Stimulated activated CD8-positive, alpha-beta memory T cell treated with anti-CD3 and anti-CD28 coated beads, Interleukin-7, amount 100 ng/mL, for 48 hours (primary cell): ENCODE measurements around the gene IL26.

Experiments
- DNase-seq, 2 donors: peaks; one replicate each; pipeline ENCODE4 v3.0.0-alpha.2; 2020; ENCODE audit warnings: low read depth in 1 of 2; ENCODE audit errors: extremely low read depth in 1 of 2

Gene IL26, protein sequence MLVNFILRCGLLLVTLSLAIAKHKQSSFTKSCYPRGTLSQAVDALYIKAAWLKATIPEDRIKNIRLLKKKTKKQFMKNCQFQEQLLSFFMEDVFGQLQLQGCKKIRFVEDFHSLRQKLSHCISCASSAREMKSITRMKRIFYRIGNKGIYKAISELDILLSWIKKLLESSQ

DNA sequence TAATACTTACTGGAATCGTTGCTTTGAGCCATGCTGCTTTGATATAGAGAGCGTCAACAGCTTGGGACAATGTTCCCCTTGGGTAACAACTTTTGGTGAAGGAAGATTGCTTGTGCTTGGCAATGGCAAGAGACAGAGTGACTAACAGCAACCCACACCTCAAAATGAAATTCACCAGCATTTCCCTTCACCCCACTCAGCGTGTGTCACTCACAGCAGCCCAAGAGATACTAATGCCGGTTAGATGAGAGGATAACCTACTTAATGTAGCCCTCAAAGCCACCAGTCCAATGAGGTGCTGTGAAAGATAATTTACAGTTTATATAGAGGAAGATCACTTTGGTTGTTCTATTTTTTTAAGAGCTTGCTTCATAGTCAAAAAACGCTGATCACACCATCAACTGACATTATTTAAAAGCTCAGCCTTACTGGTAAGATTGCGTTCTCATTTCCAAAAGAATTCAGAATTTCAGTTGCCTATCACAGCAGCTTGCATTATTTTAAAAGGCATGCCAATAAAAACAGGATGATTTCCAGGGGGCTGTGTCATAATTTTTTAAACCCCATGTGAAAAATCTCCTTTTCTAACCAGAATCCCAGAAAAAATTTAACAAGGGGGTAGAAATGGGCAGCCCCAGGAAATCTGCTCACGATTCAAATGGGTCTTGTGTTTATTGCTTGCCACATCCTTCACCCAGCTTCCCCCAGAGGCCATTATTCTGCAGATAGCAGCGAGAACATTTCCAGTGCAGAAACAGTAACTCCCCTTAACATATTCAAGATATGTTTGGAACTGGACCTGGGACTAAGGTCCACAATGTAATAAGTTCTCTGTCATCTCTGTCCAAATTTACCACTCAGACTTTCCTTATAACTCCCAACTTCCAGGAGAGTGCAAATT, at the start of gene IL26:
TSS of gene IL26 (minus strand) at position 235 of the 901 bp plus-strand sequence. CDS start at position 181, 54 bp downstream.
- no peak for DNase-seq

DNA sequence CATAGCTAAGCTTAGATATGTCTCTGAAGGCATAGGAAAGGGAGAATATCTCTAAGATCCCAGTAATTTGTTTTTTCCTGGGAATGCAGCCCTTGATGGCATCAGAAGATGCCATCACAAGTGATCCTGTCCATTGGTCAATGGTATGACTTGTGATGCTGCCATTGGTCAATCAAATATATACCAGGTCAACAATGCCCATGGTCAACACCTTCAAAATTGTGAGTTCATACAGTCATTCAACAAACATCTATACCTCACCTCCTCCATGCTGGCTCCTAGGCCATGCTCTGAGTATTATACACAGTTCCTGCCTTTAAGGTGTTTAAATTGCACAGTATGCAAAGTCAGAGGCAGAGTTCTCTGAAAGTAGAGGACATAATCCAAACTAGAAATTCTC, 47.1 kb upstream of the IL26 start:
- no peak for DNase-seq

DNA sequence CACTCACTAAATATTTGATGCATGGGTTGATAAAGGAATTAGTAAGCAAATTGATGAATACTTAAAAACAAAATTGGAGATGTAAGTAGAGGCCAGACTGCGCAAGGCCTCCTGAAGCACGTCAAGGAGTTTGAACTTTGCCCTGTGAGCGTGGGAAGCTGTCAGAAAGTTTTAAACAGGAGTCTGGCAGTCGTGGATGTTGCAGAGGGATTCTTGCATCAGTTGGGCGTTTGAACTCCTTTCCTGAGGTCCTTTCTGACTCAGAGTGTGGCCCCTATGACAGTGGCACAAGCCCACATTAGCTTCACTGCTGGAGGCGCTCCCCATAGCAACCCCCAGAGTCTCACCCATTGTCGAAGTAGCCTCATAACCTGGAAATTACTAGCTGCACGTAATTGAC, 45.7 kb upstream of the IL26 start:
- DNase-seq: no peak

DNA sequence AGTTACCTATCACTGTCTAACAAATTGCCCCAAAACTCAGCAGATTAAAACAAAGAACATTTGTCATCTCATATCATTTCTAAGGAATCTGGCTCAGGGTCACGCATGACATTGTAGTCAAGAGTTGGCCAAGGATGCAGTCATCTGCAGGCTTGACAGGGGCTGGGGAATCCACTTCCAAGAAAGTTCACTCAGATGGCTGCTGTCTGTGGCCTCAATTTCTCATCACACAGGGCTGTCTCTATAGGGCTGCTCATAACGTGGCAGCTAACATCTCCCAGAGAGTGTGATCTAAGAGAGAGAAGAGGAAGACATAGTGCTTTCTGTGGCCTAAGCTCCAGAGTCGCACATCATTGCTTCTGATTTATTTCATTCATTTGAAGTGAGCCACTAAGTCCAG, 44.7 kb upstream of the IL26 start:
- no peak for DNase-seq

DNA sequence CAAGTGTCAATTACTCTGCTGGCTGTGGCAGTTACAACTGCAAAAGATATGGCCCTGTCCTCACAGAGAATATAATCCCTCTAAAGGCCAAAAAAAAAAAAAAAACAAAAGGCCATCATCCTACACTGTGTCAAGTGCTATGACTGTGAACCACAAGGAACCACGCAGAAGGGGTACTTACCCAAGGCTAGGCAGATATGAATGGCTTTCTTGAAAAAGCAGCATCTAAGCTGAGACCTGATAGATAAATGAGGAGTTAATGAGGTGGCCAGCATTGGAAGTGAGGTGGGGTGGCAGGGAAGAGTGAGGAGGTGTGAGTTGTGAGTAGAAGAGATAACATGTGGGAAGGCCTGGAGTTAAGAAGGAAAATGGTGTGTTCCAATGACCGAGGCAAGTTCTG, 44.2 kb upstream of the IL26 start:
- DNase-seq: no peak

DNA sequence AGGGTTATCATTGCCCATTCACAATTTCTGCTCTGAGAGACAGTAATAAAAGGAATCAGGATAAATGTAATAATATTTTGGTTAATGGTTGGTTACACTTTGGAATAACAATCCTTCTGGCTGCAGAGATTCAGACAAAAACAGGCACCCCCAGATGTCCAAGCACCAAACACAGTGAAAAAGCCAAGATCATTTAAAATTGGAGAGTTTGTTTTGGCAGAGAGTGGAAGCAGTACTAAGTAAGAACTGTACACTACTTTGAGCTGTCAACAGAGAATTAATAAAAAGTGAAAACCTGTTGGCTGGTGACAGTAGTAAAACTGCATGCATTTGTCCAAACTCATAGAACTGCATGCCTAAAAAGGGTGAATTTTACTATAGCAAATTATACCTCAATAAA, 43.4 kb upstream of the IL26 start:
- DNase-seq: no peak

DNA sequence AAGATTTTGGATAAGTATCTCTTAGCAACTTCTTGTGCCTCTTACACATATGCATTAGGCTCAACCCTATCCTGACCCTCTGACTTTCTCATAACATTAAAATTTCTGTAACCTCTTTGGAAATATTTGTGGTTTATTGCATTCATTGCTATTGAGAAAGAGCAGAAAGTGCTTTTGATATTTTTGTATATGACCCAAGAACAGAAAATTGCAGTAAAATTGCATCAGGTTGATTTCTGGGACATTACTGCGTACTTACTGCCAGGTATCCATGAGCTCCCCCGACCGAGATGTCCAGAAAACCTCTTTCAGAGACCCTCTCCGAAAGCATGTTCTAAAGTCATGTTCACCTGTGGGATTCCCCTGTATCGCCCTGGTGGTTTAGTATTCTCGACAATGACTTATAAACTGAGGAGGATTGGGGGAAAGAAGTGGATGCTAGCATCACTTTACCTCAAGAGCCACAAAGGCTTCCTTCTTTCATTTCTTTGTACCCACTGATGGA, 42.3 kb upstream of the IL26 start:
- no peak for DNase-seq

DNA sequence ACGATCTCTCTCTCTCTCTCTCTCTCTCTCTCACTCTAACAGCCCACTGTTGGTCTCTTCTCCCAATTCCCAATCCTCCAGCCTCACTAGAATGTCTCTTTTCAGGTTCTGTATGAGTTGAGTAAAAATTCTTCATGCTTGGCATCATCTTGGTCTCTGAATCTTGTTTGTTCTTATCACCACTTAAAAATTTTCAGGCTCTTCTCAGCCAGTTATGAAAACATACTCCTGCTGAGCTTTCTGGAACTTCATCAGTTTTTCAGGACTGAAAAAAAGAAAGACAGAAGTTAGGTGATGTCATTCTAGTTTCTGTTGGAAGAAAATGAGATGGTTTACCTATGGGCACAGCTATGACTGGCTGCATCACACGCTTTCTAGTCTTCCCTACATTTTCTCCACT, 39.2 kb upstream of the IL26 start:
- no peak for DNase-seq

DNA sequence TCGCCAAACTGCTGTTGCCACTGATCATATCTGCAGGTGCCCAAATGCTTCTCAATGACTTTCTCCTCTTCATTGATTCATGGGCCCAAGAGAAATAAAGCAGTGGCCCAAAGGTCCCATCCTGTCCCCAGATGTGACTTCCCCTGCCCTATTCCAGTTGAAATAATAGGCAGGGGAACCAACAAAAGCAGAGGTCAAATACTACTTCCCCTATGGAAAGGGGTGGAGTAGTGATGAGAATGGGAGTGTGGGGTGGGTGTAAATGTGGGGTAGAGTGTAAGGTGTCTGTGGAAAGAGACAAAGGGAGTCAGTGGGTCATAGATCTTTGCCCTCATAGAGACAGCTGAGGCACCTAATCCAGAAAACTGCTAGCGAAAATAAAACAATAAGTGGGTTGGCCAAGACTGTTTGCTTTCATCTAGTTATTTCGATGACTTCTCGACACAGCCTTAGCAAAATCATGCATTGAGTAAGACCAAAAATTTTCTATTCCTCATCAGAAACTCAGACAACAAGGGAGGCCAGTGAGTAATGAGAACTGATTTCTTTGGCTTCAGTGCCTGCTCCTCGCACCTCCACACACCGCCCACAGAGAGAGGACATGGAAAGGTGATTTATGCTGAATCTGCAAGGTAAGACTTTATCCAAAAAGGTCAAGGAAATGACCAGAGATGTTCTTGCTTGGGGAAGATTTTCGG, 38.7 kb upstream of the IL26 start:
- no peak for DNase-seq

DNA sequence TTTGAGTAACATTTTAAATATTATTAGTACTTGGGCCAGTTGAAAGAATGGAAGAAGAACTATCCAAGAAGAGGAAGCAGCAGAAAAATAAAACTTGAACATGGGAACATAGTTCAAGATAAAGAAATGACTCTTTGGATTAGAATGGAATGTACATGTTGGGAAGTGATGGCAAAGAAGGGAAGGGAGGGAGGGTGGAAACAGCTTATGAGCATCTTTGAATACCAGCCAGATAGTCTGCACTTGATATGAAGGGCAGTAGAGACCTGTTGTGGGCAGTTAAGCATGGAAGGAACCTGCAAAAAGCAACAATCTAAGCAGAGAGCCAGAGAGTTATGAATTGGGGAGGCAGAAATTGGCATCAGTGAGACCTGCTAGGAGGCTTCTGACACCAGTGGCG, 37.8 kb upstream of the IL26 start:
- DNase-seq: no peak

DNA sequence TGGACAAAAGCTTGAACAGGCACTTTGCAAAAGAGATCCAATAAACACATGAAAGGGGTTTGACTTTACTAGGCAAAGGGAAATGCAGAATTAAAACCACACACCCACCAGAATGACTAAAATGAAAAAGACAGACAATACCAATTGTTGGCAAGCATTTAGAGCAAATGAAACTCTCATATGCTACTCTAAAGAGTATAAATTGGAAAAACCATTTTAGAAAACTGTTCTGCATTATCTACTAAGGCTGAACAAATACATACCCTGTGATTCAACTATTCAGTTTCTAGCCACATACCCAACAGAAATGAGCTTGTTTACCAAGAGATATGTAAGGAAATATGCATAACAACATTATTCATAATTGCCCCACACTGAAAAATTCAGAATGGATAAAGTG, 36.3 kb upstream of the IL26 start:
- DNase-seq: no peak

DNA sequence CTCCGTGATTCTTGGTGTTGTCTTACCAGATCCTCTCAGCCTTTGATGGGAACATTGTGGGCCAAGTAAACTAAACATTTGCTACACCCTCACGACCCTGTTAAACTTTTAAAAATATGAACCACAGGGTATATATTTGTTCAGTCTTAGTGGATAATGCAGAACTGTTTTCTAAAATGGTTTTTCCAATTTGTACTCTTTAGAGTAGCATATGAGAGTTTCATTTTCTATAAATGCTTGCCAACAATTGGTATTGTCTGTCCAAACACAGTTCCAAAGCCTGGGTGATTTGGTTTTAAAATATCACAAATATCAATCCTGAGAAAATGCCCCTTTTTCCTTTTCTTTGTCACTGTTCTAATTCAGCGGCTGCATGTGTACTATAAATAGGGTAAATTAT, 34.5 kb upstream of the IL26 start:
- DNase-seq: no peak

DNA sequence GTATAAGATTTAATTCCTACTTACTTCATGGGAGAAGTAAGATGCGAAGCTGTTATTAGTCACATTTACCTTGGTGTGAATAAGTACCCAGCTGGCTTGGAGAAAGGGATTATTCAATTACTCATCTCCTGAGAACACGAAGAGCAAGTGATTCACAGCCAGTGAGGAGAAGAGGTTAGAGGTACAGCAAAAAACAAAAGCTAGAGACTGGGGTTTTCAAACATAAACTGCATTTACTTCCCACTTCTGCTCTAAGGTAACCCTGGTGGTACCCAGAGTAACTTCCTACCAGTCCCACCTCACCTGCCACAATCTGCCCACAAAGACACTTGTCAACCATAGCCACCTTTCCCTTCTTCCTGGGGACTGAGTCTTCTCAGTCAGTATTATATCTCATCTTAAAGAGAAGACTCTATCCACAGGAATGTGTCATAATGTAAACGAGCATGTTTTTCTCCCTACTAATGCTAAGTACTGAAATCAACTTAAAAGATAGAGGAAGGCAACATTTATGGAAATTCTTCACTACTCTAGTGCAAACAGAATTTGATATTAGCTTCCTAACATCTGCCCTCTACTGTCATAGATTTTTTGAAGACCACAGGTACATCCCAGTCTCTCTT, 33.8 kb upstream of the IL26 start:
- peak in 1 of 2 donors; percentile 57 for DNase-seq

DNA sequence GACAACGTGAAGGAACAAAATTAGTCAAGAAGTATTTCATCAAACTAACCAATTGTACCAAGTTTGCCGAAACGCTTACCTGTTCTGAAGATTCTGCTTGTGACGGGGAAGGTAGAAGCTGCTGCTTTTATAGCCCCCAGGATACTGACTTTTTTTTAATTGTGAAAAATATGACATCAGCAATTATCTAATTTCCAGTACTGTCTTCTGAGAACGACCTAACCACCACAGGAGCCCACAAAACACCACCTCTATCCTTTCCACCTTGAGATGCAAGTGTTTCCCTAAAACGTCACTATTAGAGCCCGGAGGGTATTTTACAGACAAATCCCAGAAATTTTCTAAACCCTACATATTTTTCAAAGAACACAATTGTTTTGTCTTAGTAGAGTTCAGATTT, 27.9 kb upstream of the IL26 start, which contains the start of gene IL22:
TSS of gene IL22 (minus strand) at position 101 of the 400 bp plus-strand sequence. CDS start 156 bp downstream, outside the sequence.
- no peak for DNase-seq

DNA sequence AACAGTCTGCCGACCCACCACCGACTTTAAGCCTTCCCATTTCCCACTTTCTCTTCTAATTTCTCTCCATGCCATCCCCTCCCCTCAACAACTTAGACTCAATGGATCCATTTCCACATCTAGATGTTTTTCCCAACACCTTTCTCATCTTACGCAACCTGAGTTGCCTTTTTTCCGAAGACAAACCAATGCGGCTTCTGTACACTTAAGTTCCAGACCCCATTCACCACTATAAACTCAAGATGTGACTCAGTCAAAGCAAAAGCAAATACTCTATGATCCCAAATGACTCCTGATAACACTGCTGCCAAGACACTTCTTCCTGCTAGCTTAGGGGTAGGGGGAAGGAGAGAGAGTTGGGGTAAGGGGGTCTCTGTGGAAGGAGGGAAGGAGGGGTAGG, 26.5 kb upstream of the IL26 start:
- DNase-seq: no peak

DNA sequence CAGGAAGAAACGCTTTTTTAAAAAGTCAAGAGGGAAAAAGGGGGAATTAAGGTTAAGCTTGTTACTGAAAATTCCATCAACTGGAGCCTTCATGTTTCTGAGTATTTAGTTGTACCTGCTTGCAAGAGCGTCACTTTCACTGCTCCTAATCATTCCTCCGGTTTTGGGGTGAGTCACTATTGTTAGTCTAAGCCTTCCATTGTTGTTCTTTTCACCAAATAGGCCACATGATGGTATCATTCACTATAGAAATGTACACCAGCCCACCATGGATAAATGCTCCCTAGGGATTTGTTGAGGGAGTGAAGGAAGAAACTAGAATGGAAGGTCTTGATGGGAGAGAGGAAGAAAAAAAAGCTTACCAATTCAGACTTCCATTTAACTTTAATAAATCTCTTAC, 24.8 kb upstream of the IL26 start:
- DNase-seq: no peak

DNA sequence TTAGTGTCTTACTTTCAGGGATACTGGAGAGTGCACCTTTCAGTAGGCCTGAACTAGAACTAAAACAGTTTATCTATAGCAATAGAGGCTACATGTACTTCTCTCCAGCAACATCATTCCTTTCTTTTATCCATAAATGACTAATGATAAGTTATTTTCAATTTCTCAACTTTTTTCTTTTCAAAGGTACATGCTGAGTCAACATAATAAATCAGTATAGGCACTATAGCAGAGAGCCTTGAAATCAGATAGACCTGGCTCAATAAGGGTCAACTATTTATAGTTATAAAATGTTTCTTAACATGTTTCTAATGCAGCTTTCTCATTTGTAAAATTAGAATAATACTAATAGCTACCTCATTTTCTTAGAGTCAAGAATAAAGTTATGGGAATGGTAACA, 22.2 kb upstream of the IL26 start:
- no peak for DNase-seq

DNA sequence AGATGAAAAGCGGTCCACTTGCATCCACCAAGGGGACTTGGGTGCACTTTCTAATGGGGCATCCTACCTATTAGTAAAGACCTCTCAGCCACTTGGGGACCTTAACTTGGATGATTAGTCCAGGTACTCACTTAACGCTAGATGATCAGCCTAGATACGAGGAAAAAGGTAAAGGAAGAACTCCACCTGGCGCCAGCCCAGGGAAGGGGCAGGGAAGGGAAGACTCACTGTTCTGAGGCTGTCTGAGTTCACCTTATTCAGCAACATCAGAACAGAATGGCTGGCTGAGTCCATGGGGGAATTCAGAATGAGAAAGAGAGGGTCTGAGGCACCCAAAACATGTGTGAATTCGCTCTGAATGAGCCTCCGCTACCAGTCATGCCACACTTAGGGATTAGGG, 20.7 kb upstream of the IL26 start:
- DNase-seq: no peak

DNA sequence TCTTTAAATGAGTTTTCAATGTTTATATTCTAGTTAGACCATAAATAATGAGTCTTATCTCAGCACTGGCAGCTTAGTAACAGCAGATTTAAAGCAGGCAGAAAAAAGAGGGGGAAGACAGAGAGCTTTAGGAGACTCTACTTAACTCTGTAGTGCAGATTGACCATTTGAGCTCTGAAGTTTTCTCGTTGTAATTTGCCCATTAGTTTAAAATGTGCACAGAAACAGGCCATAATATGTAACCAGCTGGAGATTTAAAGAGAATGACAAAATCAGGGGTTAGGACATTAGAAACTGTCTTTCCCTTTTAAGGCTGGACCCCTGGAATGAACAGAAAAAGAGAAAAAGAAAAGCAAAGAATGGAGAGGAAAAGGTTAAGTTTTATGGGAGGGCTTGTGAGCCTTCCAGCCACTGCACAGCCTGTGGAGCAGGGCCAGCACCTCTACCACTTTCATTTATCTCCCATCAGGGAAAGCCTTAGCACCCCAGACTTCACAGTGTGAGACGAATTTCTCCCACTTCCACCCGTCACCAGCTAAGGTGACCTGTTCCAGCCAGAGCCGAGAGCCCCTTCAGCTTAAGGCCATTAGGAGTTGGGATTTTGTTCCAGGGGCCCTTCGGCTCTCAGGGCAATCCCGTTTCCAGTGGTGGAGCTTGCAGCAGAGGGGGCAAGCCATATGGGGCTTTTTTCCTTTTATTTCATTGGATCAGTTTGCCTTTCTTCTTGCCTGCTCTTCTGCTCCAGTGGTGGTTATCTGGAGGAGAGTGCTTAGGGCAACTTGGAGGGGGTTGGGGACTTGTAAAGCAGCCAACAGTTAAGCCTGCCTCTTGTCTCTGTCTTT, 19.8 kb upstream of the IL26 start:
- DNase-seq: no peak

DNA sequence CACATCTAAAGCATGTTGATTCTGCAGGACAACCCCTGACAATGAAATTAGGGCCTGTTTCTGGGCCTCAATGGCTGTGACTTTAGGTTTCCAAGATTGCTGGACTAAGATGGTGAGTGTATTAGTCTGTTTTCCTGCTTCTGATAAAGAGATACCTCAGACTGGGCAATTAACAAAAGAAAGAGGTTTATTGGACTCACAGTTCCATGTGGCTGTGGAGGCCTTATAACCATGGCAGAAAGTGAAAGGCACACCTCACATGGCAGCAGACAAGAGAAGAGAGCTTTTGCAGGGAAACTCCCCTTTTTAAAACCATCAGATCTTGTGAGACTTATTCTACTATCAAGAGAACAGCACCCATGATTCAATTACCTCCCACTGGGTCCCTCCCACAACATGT, 17.2 kb upstream of the IL26 start:
- DNase-seq: no peak
